ENCODE results near the gene NTF3.

- TF ChIP-seq POLR2A (IDR thresholded peaks at IDR 0.05): no peak
- no peak for TF ChIP-seq CTCF (IDR thresholded peaks at IDR 0.05 in 8 of 11, conservative IDR thresholded peaks at IDR 0.05 in 3 of 11)
- TF ChIP-seq POLR2AphosphoS5 (IDR thresholded peaks at IDR 0.05): no peak
Observed at GRCh38 chr12:5537771-5538170, 105.9 kb downstream of the NTF3 start.

Data from spleen (tissue), 7 donors.